Measurements from ENCODE around the gene JAZF1. TPM values are rescaled to one million over a fixed set of nuclear protein-coding genes. Genes with fewer than 3 reads are reported as not detected.

JAZF1 gene
- total RNA-seq, 1 donor from 2014 or later: 3.6 TPM

- no peak for DNase-seq (ENCODE audit: low read depth)
- H3K4me3 ChIP-seq (ENCODE audit: low read depth, low read length): no peak overlapping the region
- TF ChIP-seq CTCF (conservative IDR thresholded peaks at IDR 0.05; ENCODE audit: low read depth, low read length): no peak
Observed at GRCh38 chr7:27793780-27794179, 386.8 kb downstream of the JAZF1 start.

- TF ChIP-seq CTCF (conservative IDR thresholded peaks at IDR 0.05; ENCODE audit: low read depth, low read length): no peak
- no peak for DNase-seq (ENCODE audit: low read depth)
- H3K4me3 ChIP-seq (ENCODE audit: low read depth, low read length): no peak overlapping the region
Observed at GRCh38 chr7:27788437-27788836, 392.2 kb downstream of the JAZF1 start.

- TF ChIP-seq CTCF (conservative IDR thresholded peaks at IDR 0.05; ENCODE audit: low read depth, low read length): peak; percentile 65
- no peak overlapping the region for H3K4me3 ChIP-seq (ENCODE audit: low read depth, low read length)
- peak; percentile 29 for DNase-seq (ENCODE audit: low read depth)
Observed at GRCh38 chr7:27784399-27785053, 396.1 kb downstream of the JAZF1 start.

- DNase-seq (ENCODE audit: low read depth): no peak
- H3K4me3 ChIP-seq (ENCODE audit: low read depth, low read length): no peak overlapping the region
- no peak for TF ChIP-seq CTCF (conservative IDR thresholded peaks at IDR 0.05; ENCODE audit: low read depth, low read length)
Observed at GRCh38 chr7:27782849-27783248, 397.7 kb downstream of the JAZF1 start.

- no peak overlapping the region for H3K4me3 ChIP-seq (ENCODE audit: low read depth, low read length)
- no peak for TF ChIP-seq CTCF (conservative IDR thresholded peaks at IDR 0.05; ENCODE audit: low read depth, low read length)
- DNase-seq (ENCODE audit: low read depth): no peak
Observed at GRCh38 chr7:27781188-27781587, 399.4 kb downstream of the JAZF1 start.

Other genes starting within 250 kb of the JAZF1 start
- gene CREB5, start 231.7 kb upstream of the JAZF1 start, total RNA-seq: 16.1 and 25.7 TPM in 2 replicates